Natural killer cell (primary cell): ENCODE measurements around the gene SSU72. TPM values are rescaled to one million over a fixed set of nuclear protein-coding genes. Genes with fewer than 3 reads are reported as not detected.

Source experiments
- ATAC-seq, 3 donors: fragments of 150-1000 bp in 2 of 3; fragments of 200-7000 bp in 1 of 3; cut with Tn5 transposase; 1 replicate in 1 of 3; 2 replicates in 2 of 3; pipeline ENCODE4 v1.10.0; 2021; ENCODE audit warnings: mild to moderate bottlenecking in 2 of 3, moderate library complexity in 2 of 3
- DNase-seq, 2 donors: peaks; one replicate each; pipeline versions ENCODE4 v3.0.0 to v3.0.0-alpha.2; 2013 to 2021; ENCODE audit warnings: mixed read lengths in 1 of 2
- H3K27ac ChIP-seq: one replicate; pipeline ENCODE4 v1.5.1; 2013; ENCODE audit warnings: mild to moderate bottlenecking, low read length
- H3K27me3 ChIP-seq: one replicate; pipeline ENCODE4 v1.6.1; 2013; ENCODE audit warnings: low read length; ENCODE audit not compliant: control insufficient read depth, insufficient read depth
- H3K36me3 ChIP-seq: one replicate; pipeline ENCODE4 v1.6.1; 2013; ENCODE audit warnings: low read length; ENCODE audit not compliant: control insufficient read depth, insufficient read depth
- H3K4me1 ChIP-seq: one replicate; pipeline ENCODE4 v1.6.1; 2013; ENCODE audit warnings: low read length; ENCODE audit not compliant: control insufficient read depth, insufficient read depth
- H3K4me3 ChIP-seq: one replicate; pipeline ENCODE4 v1.5.1; 2013; ENCODE audit warnings: low read length
- H3K9me3 ChIP-seq: one replicate; pipeline ENCODE4 v1.6.1; 2013; ENCODE audit warnings: low read length; ENCODE audit not compliant: control insufficient read depth, insufficient read depth
- H3K27ac Mint-ChIP-seq, 2 donors: one replicate each; pipeline ENCODE4 v1.8.0; 2022; ENCODE audit warnings: mild to moderate bottlenecking in 2 of 2, mixed read lengths in 2 of 2, moderate library complexity in 1 of 2
- H3K27me3 Mint-ChIP-seq, 2 donors: one replicate each; pipeline ENCODE4 v1.8.0; 2022; ENCODE audit warnings: low read depth in 2 of 2, mixed read lengths in 2 of 2
- H3K36me3 Mint-ChIP-seq: one replicate; pipeline ENCODE4 v1.8.0; 2022; ENCODE audit warnings: mixed read lengths
- H3K4me1 Mint-ChIP-seq, 2 donors: one replicate each; pipeline ENCODE4 v1.8.0; 2022; ENCODE audit warnings: mixed read lengths in 2 of 2
- H3K4me3 Mint-ChIP-seq: one replicate; pipeline ENCODE4 v1.8.0; 2022; ENCODE audit warnings: mild to moderate bottlenecking, moderate library complexity, mixed read lengths
- H3K9me3 Mint-ChIP-seq, 2 donors: one replicate each; pipeline ENCODE4 v1.8.0; 2022; ENCODE audit warnings: mixed read lengths in 2 of 2
- CTCF ChIP-seq: fragments of 200-600 bp; IDR thresholded peaks from one replicate; pipeline ENCODE4 v1.8.0; 2022; ENCODE audit warnings: antibody characterized with exemption
- WGBS: methylation state at CpG from one replicate; pipeline ENCODE4 v1.1.7; 2013; ENCODE audit warnings: missing lambda C conversion rate; ENCODE audit not compliant: insufficient coverage; 5-methylcytosine and 5-hydroxymethylcytosine counted together
- intact Hi-C: fragments of 100-400 bp; cut with micrococcal nuclease; formaldehyde crosslinking; loops from one replicate; pipeline ENCODE4 v1.14.2; 2022
- total RNA-seq, 4 donors: library from RNA; stranded (reverse); fragments of 120-200 nt in 1 of 4; gene quantifications; one replicate each; pipeline versions ENCODE4 v1.2.3 to v1.2.4, GENCODE V29; 2013 to 2022

Gene SSU72
- total RNA-seq, 3 donors from 2014 or later (not counting 1 experiment from before 2014, with no cell fraction given) = 87.5 to 107 (median 93.9) TPM

GRCh38 chr1:1578371-1578940, 3.8 kb upstream of the SSU72 start:
- H3K4me3 ChIP-seq = no peak overlapping the region
- Mint-ChIP-seq H3K4me3 (no peak overlapping the region), H3K27me3 (peaks cover 0 to 15% of the 10 kb centered on the region in 2 donors), H3K36me3 (no peaks in the 10 kb centered on the region), H3K27ac (no peak overlapping the region), H3K4me1 (peaks cover 13 to 15% of the 10 kb centered on the region in 2 donors), H3K9me3 (no peaks in the 10 kb centered on the region)
- WGBS = 90% methylated on average over 13 of the region's 13 CpGs
- no peaks in the 10 kb centered on the region for H3K9me3 ChIP-seq
- peaks cover 2% of the 10 kb centered on the region for H3K27me3 ChIP-seq
- no peak overlapping the region for H3K27ac ChIP-seq
- DNase-seq (no peak), ATAC-seq (no peak)
- intact Hi-C loops = loop anchor here (10.0 kb wide), 1 partner anchor 96 kb away; no protein-coding TSS in a partner anchor
- H3K36me3 ChIP-seq = no peaks in the 10 kb centered on the region
- TF ChIP-seq CTCF = no peak
- peaks cover 14% of the 10 kb centered on the region for H3K4me1 ChIP-seq

GRCh38 chr1:1577367-1578011, 2.8 kb upstream of the SSU72 start:
- H3K36me3 ChIP-seq = no peaks in the 10 kb centered on the region
- no peaks in the 10 kb centered on the region for H3K9me3 ChIP-seq
- no peak for ATAC-seq
- WGBS = 79% methylated on average over 10 of the region's 10 CpGs
- DNase-seq = no peak
- H3K27me3 ChIP-seq = peaks cover 2% of the 10 kb centered on the region
- Mint-ChIP-seq H3K27me3 (peaks cover 0 to 13% of the 10 kb centered on the region in 2 donors), H3K27ac (no peak overlapping the region), H3K4me3 (no peak overlapping the region), H3K9me3 (no peaks in the 10 kb centered on the region), H3K4me1 (peaks cover 17 to 18% of the 10 kb centered on the region in 2 donors), H3K36me3 (no peaks in the 10 kb centered on the region)
- H3K4me3 ChIP-seq = no peak overlapping the region
- no peak overlapping the region for H3K27ac ChIP-seq
- intact Hi-C loops = loop anchor here (10.0 kb wide), 1 partner anchor 97 kb away; no protein-coding TSS in a partner anchor
- peaks cover 24% of the 10 kb centered on the region for H3K4me1 ChIP-seq
- TF ChIP-seq CTCF = no peak

GRCh38 chr1:1573843-1574720, 581 bp downstream of the SSU72 start:
- Histone ChIP-seq H3K9me3 (no peaks in the 10 kb centered on the region), H3K4me1 (peaks cover 45% of the 10 kb centered on the region), H3K27me3 (no peaks in the 10 kb centered on the region), H3K27ac (peak overlapping the region; percentile 95), H3K36me3 (peaks cover 11% of the 10 kb centered on the region), H3K4me3 (peak overlapping the region; percentile 84)
- DNase-seq (peak in 1 of 2 donors; percentile 90), ATAC-seq (peak; percentile 77 to 87 (median 84))
- TF ChIP-seq CTCF = no peak
- intact Hi-C loops = loop anchor here (2.0 to 10.0 kb wide), 2 partner anchors 41 to 101 kb away; partner anchors contain the start of gene MIB2
- under 1% methylated on average over 96 of the region's 96 CpGs for WGBS
- no peaks in the 10 kb centered on the region for H3K36me3 Mint-ChIP-seq
- no peaks in the 10 kb centered on the region for H3K9me3 Mint-ChIP-seq
- H3K27ac Mint-ChIP-seq = peak overlapping the region; percentile 99
- H3K4me3 Mint-ChIP-seq = peak overlapping the region; percentile 99
- H3K27me3 Mint-ChIP-seq = peaks cover 0 to 4% of the 10 kb centered on the region in 2 donors
- peaks cover 29 to 30% of the 10 kb centered on the region in 2 donors for H3K4me1 Mint-ChIP-seq
